Measurements from ENCODE around the gene CHTOP. TPM values are rescaled to one million over a fixed set of nuclear protein-coding genes. Genes with fewer than 3 reads are reported as not detected.
"Not testable (repeated sequence)": the region's sequence is repeated elsewhere in the genome, so short reads cannot be mapped to it uniquely, and the experiment has no call there.

The CHTOP gene
- total and polyA plus RNA-seq, 3 experiments from 2014 or later, result 70.2 to 98.9 (median 95.9) TPM

- peaks cover 17 to 79% (median 19%) of the 10 kb centered on the region in 3 donors for H3K36me3 Mint-ChIP-seq
- ChIA-PET POLR2A (no interaction called here), CTCF (interaction anchor here (1.8 kb wide), 1 partner anchor 15 kb away, joined by 8 read pairs; the partner anchor contains the start of gene NPR1)
- Histone ChIP-seq H3K27me3 (ENCODE audit: insufficient read depth, low read length, poor library complexity, severe bottlenecking) (no peaks in the 10 kb centered on the region), H3K9me3 (ENCODE audit: low read length) (no peaks in the 10 kb centered on the region), H3K4me3 (ENCODE audit: low read length) (no peak overlapping the region), H3K4me1 (ENCODE audit: insufficient read depth, low read length) (peaks cover 18% of the 10 kb centered on the region), H3K36me3 (ENCODE audit: insufficient read depth, low read length) (peaks cover 59% of the 10 kb centered on the region), H3K27ac (ENCODE audit: low read depth, low read length) (no peak overlapping the region)
- H3K27me3 Mint-ChIP-seq, result peaks cover 0 to 1% of the 10 kb centered on the region in 2 donors
- H3K9me3 Mint-ChIP-seq, result no peaks in the 10 kb centered on the region
- H3K4me1 Mint-ChIP-seq, result peaks cover 13 to 23% (median 18%) of the 10 kb centered on the region in 3 donors
- H3K27ac Mint-ChIP-seq, result peak overlapping the region in 3 of 8 donors; percentile 45 to 70 (median 56)
- peak overlapping the region in 2 of 7 donors; percentile 23 to 61 for H3K4me3 Mint-ChIP-seq
- no peak for DNase-seq
These were observed 28.4 kb downstream of the CHTOP start for GRCh38 chr1:153662269-153662668.

- Histone ChIP-seq H3K36me3 (ENCODE audit: insufficient read depth, low read length) (peaks cover 68% of the 10 kb centered on the region), H3K4me1 (ENCODE audit: insufficient read depth, low read length) (peaks cover 17% of the 10 kb centered on the region), H3K27ac (ENCODE audit: low read depth, low read length) (no peak overlapping the region), H3K27me3 (ENCODE audit: insufficient read depth, low read length, poor library complexity, severe bottlenecking) (no peaks in the 10 kb centered on the region), H3K4me3 (ENCODE audit: low read length) (no peak overlapping the region), H3K9me3 (ENCODE audit: low read length) (no peaks in the 10 kb centered on the region)
- peak overlapping the region in 1 of 8 donors; percentile 70 for H3K27ac Mint-ChIP-seq
- H3K4me1 Mint-ChIP-seq, result peaks cover 17 to 31% (median 26%) of the 10 kb centered on the region in 3 donors
- POLR2A ChIA-PET, result no interaction called here
- H3K27me3 Mint-ChIP-seq, result peaks cover 0 to 1% of the 10 kb centered on the region in 2 donors
- CTCF ChIA-PET, result interaction anchor here (1.8 kb wide), 1 partner anchor 14 kb away, joined by 8 read pairs; the partner anchor contains the start of gene NPR1
- H3K4me3 Mint-ChIP-seq, result no peak overlapping the region
- no peak for DNase-seq
- no peaks in the 10 kb centered on the region for H3K9me3 Mint-ChIP-seq
- H3K36me3 Mint-ChIP-seq, result peaks cover 24 to 88% (median 27%) of the 10 kb centered on the region in 3 donors
These were observed 29.3 kb downstream of the CHTOP start for GRCh38 chr1:153663211-153663610.

GRCh38 chr1:153667439-153667838, 33.6 kb downstream of the CHTOP start:
- H3K9me3 Mint-ChIP-seq, result no peaks in the 10 kb centered on the region
- peaks cover 61% of the 10 kb centered on the region for H3K36me3 ChIP-seq (ENCODE audit: insufficient read depth, low read length)
- H3K4me1 ChIP-seq (ENCODE audit: insufficient read depth, low read length), result peaks cover 30% of the 10 kb centered on the region
- peaks cover 19 to 61% (median 23%) of the 10 kb centered on the region in 3 donors for H3K36me3 Mint-ChIP-seq
- H3K4me1 Mint-ChIP-seq, result peaks cover 12 to 21% (median 14%) of the 10 kb centered on the region in 3 donors
- H3K9me3 ChIP-seq (ENCODE audit: low read length), result no peaks in the 10 kb centered on the region
- H3K27me3 Mint-ChIP-seq, result peaks cover 0 to 1% of the 10 kb centered on the region in 2 donors
- no peak overlapping the region for H3K4me3 ChIP-seq (ENCODE audit: low read length)
- ChIA-PET CTCF (no interaction called here), POLR2A (interaction anchor here (0.9 to 1.9 kb wide), 2 partner anchors 8 to 33 kb away, joined by 3 to 7 read pairs; partner anchors contain the start of gene CHTOP)
- peak in 1 of 5 donors; percentile 35 for DNase-seq
- no peaks in the 10 kb centered on the region for H3K27me3 ChIP-seq (ENCODE audit: insufficient read depth, low read length, poor library complexity, severe bottlenecking)
- peak overlapping the region in 2 of 7 donors; percentile 27 to 77 for H3K4me3 Mint-ChIP-seq
- peak overlapping the region in 5 of 8 donors; percentile 47 to 92 (median 83) for H3K27ac Mint-ChIP-seq
- H3K27ac ChIP-seq (ENCODE audit: low read depth, low read length), result no peak overlapping the region

- H3K36me3 Mint-ChIP-seq, result peaks cover 18 to 49% (median 23%) of the 10 kb centered on the region in 3 donors
- H3K4me3 Mint-ChIP-seq, result peak overlapping the region in 3 of 7 donors; percentile 32 to 77 (median 66)
These were observed 34.8 kb downstream of the CHTOP start for GRCh38 chr1:153668672-153669071.

GRCh38 chr1:153669606-153670005, 35.7 kb downstream of the CHTOP start:
- peak overlapping the region in 1 of 8 donors; percentile 93 for H3K27ac Mint-ChIP-seq
- Histone ChIP-seq H3K4me3 (ENCODE audit: low read length) (peak overlapping the region; percentile 91), H3K4me1 (ENCODE audit: insufficient read depth, low read length) (peaks cover 30% of the 10 kb centered on the region), H3K36me3 (ENCODE audit: insufficient read depth, low read length) (peaks cover 43% of the 10 kb centered on the region), H3K27ac (ENCODE audit: low read depth, low read length) (peak overlapping the region; percentile 92), H3K27me3 (ENCODE audit: insufficient read depth, low read length, poor library complexity, severe bottlenecking) (no peaks in the 10 kb centered on the region), H3K9me3 (ENCODE audit: low read length) (no peaks in the 10 kb centered on the region)
- peaks cover 0 to 1% of the 10 kb centered on the region in 2 donors for H3K27me3 Mint-ChIP-seq
- DNase-seq, result no peak
- ChIA-PET POLR2A (interaction anchor here (1.5 kb wide), 1 partner anchor 10 kb away, joined by 3 read pairs; no protein-coding TSS in a partner anchor), CTCF (interaction anchor here (2.5 kb wide), 1 partner anchor 10 kb away, joined by 8 read pairs; the partner anchor contains the start of gene SNAPIN)
- H3K4me1 Mint-ChIP-seq, result peaks cover 12 to 21% (median 14%) of the 10 kb centered on the region in 3 donors
- no peak overlapping the region for H3K4me3 Mint-ChIP-seq
- H3K9me3 Mint-ChIP-seq, result no peaks in the 10 kb centered on the region
- peaks cover 13 to 40% (median 18%) of the 10 kb centered on the region in 3 donors for H3K36me3 Mint-ChIP-seq

More at GRCh38 chr1:153668672-153669071, 34.8 kb downstream of the CHTOP start:
- H3K9me3 Mint-ChIP-seq; POLR2A ChIA-PET; H3K9me3 ChIP-seq (ENCODE audit: low read length); H3K27ac ChIP-seq (ENCODE audit: low read depth, low read length); H3K27me3 Mint-ChIP-seq; H3K27me3 ChIP-seq (ENCODE audit: insufficient read depth, low read length, poor library complexity, severe bottlenecking); H3K4me3 ChIP-seq (ENCODE audit: low read length): not testable (repeated sequence)
- peak in 1 of 5 donors; percentile 21 for DNase-seq
- CTCF ChIA-PET, result interaction anchor here (2.5 kb wide), 1 partner anchor 9 kb away, joined by 8 read pairs; the partner anchor contains the start of gene SNAPIN
- peaks cover 30% of the 10 kb centered on the region for H3K4me1 ChIP-seq (ENCODE audit: insufficient read depth, low read length)
- peaks cover 12 to 21% (median 14%) of the 10 kb centered on the region in 3 donors for H3K4me1 Mint-ChIP-seq
- peak overlapping the region in 5 of 8 donors; percentile 8 to 89 (median 40) for H3K27ac Mint-ChIP-seq
- H3K36me3 ChIP-seq (ENCODE audit: insufficient read depth, low read length), result peaks cover 51% of the 10 kb centered on the region

GRCh38 chr1:153670257-153670858, 36.5 kb downstream of the CHTOP start:
- DNase-seq, result no peak
- CTCF ChIA-PET, result interaction anchor here (2.5 kb wide), 1 partner anchor 11 kb away, joined by 8 read pairs; the partner anchor contains the start of gene SNAPIN

GRCh38 chr1:153670859-153671627, 37.2 kb downstream of the CHTOP start, which contains the start of gene ILF2:
Gene ILF2 (minus strand): TSS chr1:153670993. CDS start chr1:153670922, 71 bp downstream.
- peaks cover 11 to 21% (median 12%) of the 10 kb centered on the region in 3 donors for H3K4me1 Mint-ChIP-seq
- DNase-seq, result peak; percentile 92 to 98 (median 98)
- no peaks in the 10 kb centered on the region for H3K9me3 Mint-ChIP-seq
- H3K4me1 ChIP-seq (ENCODE audit: insufficient read depth, low read length), result peaks cover 30% of the 10 kb centered on the region
- H3K4me3 ChIP-seq (ENCODE audit: low read length), result peak within 1 kb of the TSS; percentile 92
- no peaks in the 10 kb centered on the region for H3K27me3 ChIP-seq (ENCODE audit: insufficient read depth, low read length, poor library complexity, severe bottlenecking)
- H3K27ac ChIP-seq (ENCODE audit: low read depth, low read length), result peak within 1 kb of the TSS; percentile 92
- peaks cover 29% of the 10 kb centered on the region for H3K36me3 ChIP-seq (ENCODE audit: insufficient read depth, low read length)
- ChIA-PET POLR2A (interaction anchor here (0.6 to 2.6 kb wide), 5 partner anchors 11 to 320 kb away, joined by 3 to 18 read pairs (median 8); partner anchors contain the start of genes CHTOP, JTB and RPS27), CTCF (interaction anchor here (0.7 to 2.5 kb wide), 5 partner anchors 10 to 315 kb away, joined by 3 to 8 read pairs (median 4); partner anchors contain the start of genes RAB13 and SNAPIN)
- H3K4me3 Mint-ChIP-seq, result no peak within 1 kb of the TSS
- H3K27me3 Mint-ChIP-seq, result peaks cover 0 to under 1% of the 10 kb centered on the region in 2 donors
- peaks cover 9 to 25% (median 12%) of the 10 kb centered on the region in 3 donors for H3K36me3 Mint-ChIP-seq
- no peaks in the 10 kb centered on the region for H3K9me3 ChIP-seq (ENCODE audit: low read length)
- H3K27ac Mint-ChIP-seq, result peak within 1 kb of the TSS in 1 of 8 donors; percentile 93

More at GRCh38 chr1:153670257-153670858, 36.5 kb downstream of the CHTOP start:
- Mint-ChIP-seq H3K4me1 (peaks cover 12 to 21% (median 14%) of the 10 kb centered on the region in 3 donors), H3K36me3 (peaks cover 9 to 32% (median 15%) of the 10 kb centered on the region in 3 donors), H3K27me3 (peaks cover 0 to 1% of the 10 kb centered on the region in 2 donors), H3K9me3 (no peaks in the 10 kb centered on the region), H3K27ac (peak overlapping the region in 1 of 8 donors; percentile 93), H3K4me3 (no peak overlapping the region)
- H3K9me3 ChIP-seq (ENCODE audit: low read length), result no peaks in the 10 kb centered on the region
- H3K27me3 ChIP-seq (ENCODE audit: insufficient read depth, low read length, poor library complexity, severe bottlenecking), result no peaks in the 10 kb centered on the region
- H3K4me1 ChIP-seq (ENCODE audit: insufficient read depth, low read length), result peaks cover 30% of the 10 kb centered on the region
- peak overlapping the region; percentile 91 for H3K4me3 ChIP-seq (ENCODE audit: low read length)
- POLR2A ChIA-PET, result interaction anchor here (1.5 to 2.6 kb wide), 2 partner anchors 11 to 36 kb away, joined by 3 to 18 read pairs; partner anchors contain the start of gene CHTOP
- peaks cover 36% of the 10 kb centered on the region for H3K36me3 ChIP-seq (ENCODE audit: insufficient read depth, low read length)
- H3K27ac ChIP-seq (ENCODE audit: low read depth, low read length), result peak overlapping the region; percentile 92

All from CD8-positive, alpha-beta memory T cell (primary cell).